Stomach (tissue), 9 donors: Measurements from ENCODE around the gene EIF3K. TPM values are rescaled to one million over a fixed set of nuclear protein-coding genes. Genes with fewer than 3 reads are reported as not detected.

Source experiments
- DNase-seq, 2 donors: peaks; one replicate each; pipeline versions ENCODE4 v3.0.0 to v3.0.0-alpha.2; 2013 to 2019
- H3K27ac ChIP-seq, 5 donors: fragments of 200-600 bp in 4 of 5; sonication (generic) in 4 of 5; one replicate each; pipeline ENCODE4 v1.5.1; 2013 to 2019; ENCODE audit warnings: mild to moderate bottlenecking in 1 of 5, moderate library complexity in 1 of 5
- H3K27me3 ChIP-seq, 3 donors: fragments of 200-600 bp; sonication (generic); one replicate each; pipeline ENCODE4 v1.5.1; 2017 to 2019; ENCODE audit warnings: mixed run types in 1 of 3
- H3K36me3 ChIP-seq, 4 donors: fragments of 200-600 bp; sonication (generic); 1 replicate in 3 of 4; 2 replicates in 1 of 4; pipeline ENCODE4 v1.5.1; 2016 to 2019
- H3K4me1 ChIP-seq, 4 donors: fragments of 200-600 bp; sonication (generic); one replicate each; pipeline ENCODE4 v1.5.1; 2016 to 2019
- H3K4me3 ChIP-seq, 4 donors: fragments of 200-600 bp; sonication (generic) in 3 of 4; one replicate each; pipeline ENCODE4 v1.5.1; 2016 to 2019; ENCODE audit warnings: mild to moderate bottlenecking in 1 of 4
- H3K9me3 ChIP-seq, 4 donors: fragments of 200-600 bp; sonication (generic); one replicate each; pipeline ENCODE4 v1.5.1; 2016 to 2019
- EP300 ChIP-seq: sonication (generic); formaldehyde crosslinking; IDR thresholded peaks from one replicate; pipeline ENCODE4 v1.6.1; 2017; ENCODE audit warnings: antibody characterized with exemption
- POLR2A ChIP-seq, 4 donors: fragments of 450-650 bp; IDR thresholded peaks; one replicate each; pipeline ENCODE4 v1.6.1; 2016; ENCODE audit warnings: antibody characterized with exemption in 4 of 4, control low read depth in 2 of 4, mild to moderate bottlenecking in 1 of 4, moderate library complexity in 1 of 4
- POLR2AphosphoS5 ChIP-seq, 3 donors: sonication (generic); formaldehyde crosslinking; IDR thresholded peaks; one replicate each; pipeline ENCODE4 v1.6.1; 2016; ENCODE audit warnings: antibody characterized with exemption in 3 of 3
- WGBS, 5 donors: extraction: QIAGEN DNeasy Blood & Tissue Kit in 3 of 5; methylation state at CpG; one replicate each; pipeline versions ENCODE4 v1.1.5 to v1.1.7; 2013 to 2018; 5-methylcytosine and 5-hydroxymethylcytosine counted together
- intact Hi-C: fragments of 100-400 bp; cut with DNase I; formaldehyde crosslinking; loops from one replicate; pipeline ENCODE4 v1.15.1; 2023; ENCODE audit warnings: low total_unique reads
- polyA plus RNA-seq, 3 donors: library from polyadenylated mRNA; stranded (reverse); fragments of 200-250 nt; gene quantifications; one replicate each; pipeline ENCODE4 v1.2.3, GENCODE V29; 2013
- total RNA-seq, 5 donors: library from RNA; depleted of rRNA; stranded (reverse); fragments of >200 nt; gene quantifications; one replicate each; pipeline versions ENCODE4 v1.1.0 to v1.2.3, GENCODE V29; 2014 to 2016
- TF ChIP-seq, protein P1 (sequence below), 7 experiments: fragments of 450-650 bp in 4 of 7; fragments of 200-600 bp in 3 of 7; sonication (generic) in 3 of 7; IDR thresholded peaks; one replicate each; pipeline ENCODE4 v1.5.1; 2016 to 2019; ENCODE audit warnings: antibody characterized with exemption in 7 of 7, control low read depth in 2 of 7, mild to moderate bottlenecking in 1 of 7
- donor health status: healthy with polysubstance abuse.
- donor health status: Bipolar disorder and iron deficiency.
- donor health status: healthy.

Gene EIF3K
- total and polyA plus RNA-seq, 8 donors = 203 to 889 (median 348) TPM

DNA sequence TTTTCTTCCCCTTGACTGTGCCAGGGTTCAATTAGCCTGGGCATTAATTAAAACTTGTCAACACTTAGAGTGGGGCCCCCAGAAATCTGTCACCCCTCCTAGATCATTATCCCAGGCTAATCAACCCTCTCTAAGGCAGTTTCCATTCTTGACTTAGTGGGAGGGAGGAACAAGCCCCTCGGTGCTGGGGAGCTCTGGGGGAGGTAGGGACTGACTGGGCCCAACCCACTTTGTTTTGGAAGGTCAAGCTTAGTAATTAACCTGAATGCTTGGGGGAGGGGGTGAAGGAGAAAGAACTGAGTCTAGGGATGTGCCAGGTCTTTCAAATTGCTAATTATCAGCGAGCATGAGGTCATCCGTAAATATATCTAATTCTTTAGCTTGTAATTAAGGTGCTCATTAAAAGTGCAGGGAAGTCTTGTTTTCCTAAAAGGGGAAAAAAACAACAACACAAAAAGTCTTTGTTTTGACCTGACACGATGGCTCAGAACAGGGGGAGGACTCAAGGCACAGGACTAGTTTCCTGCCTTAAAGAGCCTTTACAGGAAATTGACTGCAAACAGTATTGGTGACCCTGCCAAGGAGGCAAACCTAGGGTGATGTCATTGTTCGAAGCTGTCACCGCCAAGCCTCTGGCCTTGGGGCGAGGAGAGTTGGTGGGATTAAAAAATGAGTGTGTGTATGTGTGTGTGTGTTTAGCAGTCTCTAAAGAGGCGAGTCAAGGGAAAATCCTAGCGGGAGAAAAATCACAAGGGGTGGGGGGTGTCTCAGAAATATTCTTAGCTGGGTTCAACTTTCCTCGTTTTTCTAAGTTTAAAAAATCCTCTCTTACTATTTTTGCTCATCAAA lies 47.9 kb downstream of the EIF3K start:
- H3K36me3 ChIP-seq = peaks cover 0 to 7% (median 0%) of the 10 kb centered on the region in 4 donors
- WGBS, 5 donors = 27 to 35% (median 30%) methylated on average over 10 of the region's 10 CpGs
- peak in 1 of 2 donors; percentile 91 for DNase-seq
- H3K4me1 ChIP-seq = peaks cover 93 to 100% (median 100%) of the 10 kb centered on the region in 4 donors
- H3K9me3 ChIP-seq = no peaks in the 10 kb centered on the region
- no peaks in the 10 kb centered on the region for H3K27me3 ChIP-seq
- H3K27ac ChIP-seq = peak overlapping the region; percentile 58 to 99 (median 96)
- intact Hi-C loops = no loop called here
- TF ChIP-seq EP300 = no peak
- TF ChIP-seq, protein P1, sequence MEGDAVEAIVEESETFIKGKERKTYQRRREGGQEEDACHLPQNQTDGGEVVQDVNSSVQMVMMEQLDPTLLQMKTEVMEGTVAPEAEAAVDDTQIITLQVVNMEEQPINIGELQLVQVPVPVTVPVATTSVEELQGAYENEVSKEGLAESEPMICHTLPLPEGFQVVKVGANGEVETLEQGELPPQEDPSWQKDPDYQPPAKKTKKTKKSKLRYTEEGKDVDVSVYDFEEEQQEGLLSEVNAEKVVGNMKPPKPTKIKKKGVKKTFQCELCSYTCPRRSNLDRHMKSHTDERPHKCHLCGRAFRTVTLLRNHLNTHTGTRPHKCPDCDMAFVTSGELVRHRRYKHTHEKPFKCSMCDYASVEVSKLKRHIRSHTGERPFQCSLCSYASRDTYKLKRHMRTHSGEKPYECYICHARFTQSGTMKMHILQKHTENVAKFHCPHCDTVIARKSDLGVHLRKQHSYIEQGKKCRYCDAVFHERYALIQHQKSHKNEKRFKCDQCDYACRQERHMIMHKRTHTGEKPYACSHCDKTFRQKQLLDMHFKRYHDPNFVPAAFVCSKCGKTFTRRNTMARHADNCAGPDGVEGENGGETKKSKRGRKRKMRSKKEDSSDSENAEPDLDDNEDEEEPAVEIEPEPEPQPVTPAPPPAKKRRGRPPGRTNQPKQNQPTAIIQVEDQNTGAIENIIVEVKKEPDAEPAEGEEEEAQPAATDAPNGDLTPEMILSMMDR (IDR thresholded peaks at IDR 0.05) = no peak
- TF ChIP-seq POLR2AphosphoS5 (IDR thresholded peaks at IDR 0.05) = peak; percentile 29 to 85 (median 64)
- TF ChIP-seq POLR2A (IDR thresholded peaks at IDR 0.05) = no peak
- no peak overlapping the region for H3K4me3 ChIP-seq

DNA sequence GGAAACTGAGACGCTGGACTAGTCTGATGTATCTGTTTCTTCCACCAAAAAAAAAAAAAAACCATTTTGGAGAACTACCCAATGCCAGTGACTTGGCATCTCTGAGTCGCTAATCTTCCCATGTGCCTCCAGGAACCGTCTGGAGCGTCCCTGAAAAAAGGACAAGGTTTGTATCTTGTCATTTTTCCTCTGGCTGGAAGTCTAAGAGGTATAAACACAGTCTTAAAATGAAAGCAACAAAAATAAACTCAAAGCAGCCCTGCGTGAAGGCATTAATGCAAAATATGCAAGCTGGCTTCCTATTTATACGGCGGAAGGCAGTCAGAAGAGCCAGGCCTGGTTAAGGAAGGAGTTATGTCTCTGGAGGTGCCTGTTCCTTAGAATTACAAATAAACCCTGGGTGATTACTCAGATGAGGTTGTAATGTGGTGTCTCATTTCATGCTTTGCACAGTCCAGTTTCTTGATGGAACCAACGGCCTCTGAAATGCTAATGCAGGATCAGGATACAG lies 48.7 kb downstream of the EIF3K start:
- peak overlapping the region in 4 of 5 donors; percentile 95 to 99 (median 98) for H3K27ac ChIP-seq
- H3K36me3 ChIP-seq = peaks cover 0 to 7% (median 0%) of the 10 kb centered on the region in 4 donors
- DNase-seq = no peak
- H3K4me3 ChIP-seq = no peak overlapping the region
- TF ChIP-seq, protein P1 (IDR thresholded peaks at IDR 0.05) = no peak
- peak in 1 of 3 donors; percentile 35 for TF ChIP-seq POLR2AphosphoS5 (IDR thresholded peaks at IDR 0.05)
- H3K9me3 ChIP-seq = no peaks in the 10 kb centered on the region
- intact Hi-C loops = no loop called here
- 41 to 65% (median 49%) methylated on average over 8 of the region's 8 CpGs for WGBS, 5 donors
- no peaks in the 10 kb centered on the region for H3K27me3 ChIP-seq
- H3K4me1 ChIP-seq = peaks cover 86 to 100% (median 93%) of the 10 kb centered on the region in 4 donors

DNA sequence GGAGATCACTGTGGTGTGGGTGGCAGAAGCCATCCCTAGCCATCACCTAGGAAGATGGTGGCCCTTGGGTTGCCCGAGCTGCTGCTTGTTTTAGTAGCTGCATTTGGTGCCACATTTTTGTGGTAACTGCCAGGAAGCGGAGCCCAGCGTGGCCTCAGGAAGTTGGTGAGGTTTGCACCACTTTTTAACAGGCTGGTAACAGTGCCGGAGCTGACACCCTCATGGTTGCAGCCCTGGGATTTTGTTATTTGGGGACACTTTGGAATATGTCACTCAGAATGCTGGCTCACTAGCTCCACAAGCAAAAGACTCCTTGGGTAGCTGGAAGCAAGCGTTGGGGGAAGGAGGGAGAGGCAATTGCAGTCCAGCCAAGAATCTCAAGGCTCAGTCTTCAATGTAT lies 50.6 kb downstream of the EIF3K start:
- Histone ChIP-seq H3K4me3 (no peak overlapping the region), H3K36me3 (peaks cover 0 to 7% (median 0%) of the 10 kb centered on the region in 4 donors), H3K27me3 (no peaks in the 10 kb centered on the region), H3K27ac (peak overlapping the region; percentile 26 to 99 (median 96)), H3K4me1 (peaks cover 74 to 95% (median 80%) of the 10 kb centered on the region in 4 donors), H3K9me3 (no peaks in the 10 kb centered on the region)
- no peak for DNase-seq
- 54 to 73% (median 61%) methylated on average over 4 to 5 of the region's 5 CpGs for WGBS, 5 donors
- TF ChIP-seq EP300 (no peak), POLR2AphosphoS5 (IDR thresholded peaks at IDR 0.05) (no peak), POLR2A (IDR thresholded peaks at IDR 0.05) (no peak)
- TF ChIP-seq, protein P1 (IDR thresholded peaks at IDR 0.05) = no peak
- intact Hi-C loops = no loop called here

DNA sequence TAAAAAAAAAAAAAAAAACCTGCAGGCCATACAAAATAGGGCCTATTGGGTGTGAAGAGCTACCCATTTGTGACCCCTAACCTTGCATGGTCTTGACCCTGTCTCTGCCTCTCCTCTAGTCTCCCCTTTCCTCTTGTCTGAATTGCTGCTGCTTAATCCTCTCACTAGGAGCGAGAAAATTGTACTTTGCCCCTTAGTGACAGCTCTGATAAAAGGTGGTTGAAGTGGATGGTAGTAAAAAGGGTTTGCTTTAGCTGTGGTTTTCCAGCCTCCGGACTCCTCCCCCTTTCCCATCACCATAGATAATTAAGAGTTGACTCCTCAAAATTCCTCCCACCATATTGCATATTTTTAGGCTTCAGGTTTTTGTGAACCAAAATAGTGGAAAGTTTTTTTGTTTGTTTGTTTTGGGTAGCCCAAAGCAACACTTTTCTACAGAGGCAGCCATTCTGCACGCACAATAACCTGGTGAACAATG lies 52.0 kb downstream of the EIF3K start:
- Histone ChIP-seq H3K27ac (peak overlapping the region; percentile 25 to 99 (median 96)), H3K4me1 (peaks cover 74 to 95% (median 80%) of the 10 kb centered on the region in 4 donors), H3K27me3 (no peaks in the 10 kb centered on the region), H3K36me3 (peaks cover 0 to 7% (median 0%) of the 10 kb centered on the region in 4 donors), H3K9me3 (no peaks in the 10 kb centered on the region), H3K4me3 (no peak overlapping the region)
- intact Hi-C loops = no loop called here
- TF ChIP-seq, protein P1 (IDR thresholded peaks at IDR 0.05) = no peak
- no peak for TF ChIP-seq POLR2AphosphoS5 (IDR thresholded peaks at IDR 0.05)
- TF ChIP-seq POLR2A (IDR thresholded peaks at IDR 0.05) = no peak
- TF ChIP-seq EP300 = no peak
- 23 to 51% (median 36%) methylated on average over 3 of the region's 3 CpGs for WGBS, 5 donors
- peak in 1 of 2 donors; percentile 82 for DNase-seq
